Hepatic stellate cell (primary cell): ENCODE data around the gene RGL3.
"Not testable (repeated sequence)": the region's sequence is repeated elsewhere in the genome, so short reads cannot be mapped to it uniquely, and the experiment has no call there.

Experiments
- DNase-seq: peaks from one replicate; pipeline ENCODE4 v3.0.0; 2011; ENCODE audit warnings: low spot score

The RGL3 gene

DNA sequence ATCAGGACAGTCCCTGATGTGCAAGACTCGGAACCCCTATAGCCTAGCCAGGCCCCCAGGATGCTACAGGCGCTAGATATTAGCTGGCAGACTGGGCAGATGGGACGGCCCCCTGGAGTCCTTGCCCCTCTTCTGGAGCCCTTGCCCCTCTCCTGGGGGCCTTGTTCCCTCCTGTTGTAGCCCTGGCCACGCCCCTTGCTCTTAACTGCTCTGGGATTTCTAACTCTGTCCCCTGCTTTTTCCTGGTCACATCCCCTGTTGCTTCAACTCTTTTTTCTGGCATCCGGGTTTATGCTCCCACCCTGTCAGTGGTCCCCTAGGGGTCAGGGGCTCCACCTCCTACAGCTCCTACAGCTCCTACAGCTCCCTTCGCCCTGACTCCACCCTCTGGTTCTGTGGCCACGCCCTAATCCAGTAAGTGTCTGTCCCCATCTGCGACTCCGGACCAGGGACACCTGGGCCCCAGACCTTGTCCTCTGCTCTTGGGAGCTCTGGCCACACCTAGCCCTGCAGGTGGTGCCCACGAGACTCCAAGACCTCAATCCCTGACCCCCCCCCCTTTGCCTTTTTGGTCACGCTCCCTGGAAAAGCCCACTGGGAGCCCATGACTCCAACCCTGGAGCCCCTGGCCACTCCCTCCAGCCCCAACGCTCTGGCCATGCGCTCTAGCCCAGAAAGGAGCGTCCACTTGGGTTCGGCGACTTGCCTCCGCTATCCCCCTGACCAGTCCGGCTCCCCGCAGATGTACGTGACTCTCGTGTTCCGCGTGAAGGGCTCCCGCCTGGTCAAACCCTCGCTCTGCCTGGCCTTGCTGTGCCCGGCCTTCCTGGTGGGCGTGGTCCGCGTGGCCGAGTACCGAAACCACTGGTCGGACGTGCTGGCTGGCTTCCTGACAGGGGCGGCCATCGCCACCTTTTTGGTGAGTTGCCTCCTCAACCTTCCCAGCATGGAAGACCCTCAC is 57.1 kb downstream of the RGL3 start:
- DNase-seq: no peak

DNA sequence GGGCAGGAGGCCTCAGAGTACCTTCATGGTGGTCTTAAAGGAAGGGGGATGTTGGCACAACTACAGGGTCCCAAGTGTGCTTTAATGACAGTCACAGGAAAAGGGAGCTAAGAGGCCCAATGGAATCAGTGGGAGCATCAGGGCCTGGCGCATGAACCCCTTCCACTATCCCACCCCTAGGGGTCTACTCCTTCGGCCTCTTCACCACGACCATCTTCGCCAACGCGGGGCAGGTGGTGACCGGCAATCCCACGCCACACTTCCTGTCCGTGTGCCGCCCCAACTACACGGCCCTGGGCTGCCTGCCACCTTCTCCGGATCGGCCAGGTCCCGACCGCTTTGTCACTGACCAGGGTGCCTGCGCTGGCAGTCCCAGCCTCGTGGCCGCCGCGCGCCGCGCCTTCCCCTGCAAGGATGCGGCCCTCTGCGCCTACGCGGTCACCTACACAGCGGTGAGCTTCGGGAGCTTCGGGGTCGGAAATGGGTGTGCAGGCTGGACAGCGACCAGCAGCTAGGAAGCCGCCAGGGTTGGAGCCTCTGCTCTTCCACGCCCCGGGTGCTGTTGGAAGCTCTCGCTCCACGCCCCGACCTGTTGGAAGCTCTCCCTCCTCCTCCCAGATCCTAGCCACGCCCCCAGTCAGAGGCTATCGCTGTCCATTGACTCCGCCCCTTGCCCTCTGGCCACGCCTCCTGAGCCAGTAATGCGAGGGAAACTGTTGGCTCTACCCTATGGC is 57.9 kb downstream of the RGL3 start:
- no peak for DNase-seq

GRCh38 chr19:11359421-11359820 is 59.7 kb downstream of the RGL3 start:
- no peak for DNase-seq

DNA sequence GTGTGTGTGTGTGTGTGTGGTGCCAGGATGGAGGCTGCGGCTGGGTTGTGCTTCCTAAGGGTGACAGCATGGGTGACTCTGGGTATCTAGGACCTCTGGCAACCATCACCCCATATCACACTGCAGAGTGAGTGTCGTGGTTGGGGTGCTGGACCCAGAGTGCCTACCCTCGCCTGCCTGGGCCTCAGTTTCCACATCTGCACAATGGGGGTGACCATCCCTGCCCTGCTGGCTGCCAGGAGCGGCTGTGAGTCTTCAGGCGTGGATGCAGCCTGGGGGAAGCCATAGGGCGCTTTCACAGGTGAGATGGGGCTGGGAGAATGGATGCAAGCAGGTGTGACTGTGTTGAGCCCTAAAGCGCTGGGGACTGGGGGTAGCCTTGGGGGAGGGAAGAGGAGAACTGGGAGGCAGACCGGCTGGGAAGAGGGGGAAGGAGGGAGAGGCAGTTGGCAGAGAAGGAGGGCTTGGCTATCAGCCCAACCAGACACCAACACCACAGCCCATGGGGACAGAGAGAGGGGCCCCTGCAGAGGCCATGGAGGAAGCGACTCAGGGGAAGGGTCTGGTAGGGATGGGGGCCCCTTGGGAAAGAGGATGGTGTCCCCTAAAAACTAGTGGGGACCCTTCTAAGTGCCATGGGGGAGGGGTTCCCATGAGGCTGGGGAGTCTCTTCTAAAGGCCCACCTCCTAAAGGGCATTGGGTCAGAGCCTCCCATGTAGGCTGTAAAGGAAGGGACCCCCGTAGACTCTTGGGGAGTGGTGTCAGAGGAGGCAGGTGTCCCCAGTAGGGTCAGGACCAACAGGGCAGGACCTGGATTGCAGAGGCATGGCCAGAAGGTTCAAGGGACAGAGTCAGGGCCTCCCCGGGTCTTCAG is 62.2 kb downstream of the RGL3 start:
- DNase-seq: no peak

- no peak for DNase-seq
These were observed 63.1 kb downstream of the RGL3 start for GRCh38 chr19:11356074-11356397.

DNA sequence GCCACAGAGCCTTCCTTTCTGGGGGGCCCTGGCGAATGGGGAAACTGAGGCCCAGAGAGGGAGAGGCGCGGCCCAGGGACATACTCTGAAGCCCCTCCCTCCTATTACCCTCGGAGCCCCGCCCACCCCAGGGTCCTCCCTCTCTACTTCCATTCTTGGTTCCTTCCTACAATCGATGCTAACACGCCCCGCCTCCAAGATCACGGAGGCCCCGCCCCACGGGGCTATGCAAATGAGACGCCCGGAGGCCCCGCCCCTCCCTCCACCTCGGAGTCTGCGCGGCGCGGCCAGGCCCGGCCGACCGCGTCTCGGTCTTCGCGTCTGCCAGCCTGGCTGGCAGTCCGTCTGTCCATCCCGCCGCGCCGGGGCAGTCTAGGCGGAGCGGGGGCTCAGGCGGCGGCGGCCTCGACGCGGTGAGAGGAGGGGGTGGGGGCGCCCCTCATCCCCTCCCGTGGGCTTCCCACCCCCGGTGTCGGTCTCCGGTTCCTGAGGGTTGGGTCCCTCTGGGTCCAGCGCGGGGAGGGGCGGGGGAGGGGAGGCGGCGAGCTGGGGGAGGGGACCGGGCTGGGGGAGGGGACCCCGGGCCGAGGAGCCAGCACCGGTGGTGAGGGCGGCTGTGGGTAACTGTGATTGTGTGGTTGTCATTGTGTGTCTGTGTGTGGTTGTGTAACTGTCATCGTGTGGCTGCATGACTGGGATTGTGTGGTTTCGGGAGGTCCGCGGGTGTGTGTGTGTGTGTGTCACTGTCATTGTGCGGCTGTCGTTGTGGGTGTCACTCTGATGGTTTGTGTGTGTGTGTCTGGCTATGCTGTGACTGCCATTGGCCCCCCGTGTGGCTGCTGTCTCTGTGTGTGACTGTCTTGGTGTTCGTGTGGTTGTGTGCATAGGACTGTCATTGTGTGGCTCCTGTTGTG is 63.7 kb downstream of the RGL3 start, which contains the start of gene PLPPR2:
TSS of gene PLPPR2 (plus strand) at position 273 of the 914 bp plus-strand sequence. CDS start 2,242 bp downstream, outside the sequence.
- peak; percentile 95 for DNase-seq

GRCh38 chr19:11354102-11354501 is 65.0 kb downstream of the RGL3 start:
- not testable (repeated sequence) for DNase-seq

- DNase-seq: no peak
These were observed 69.9 kb downstream of the RGL3 start for GRCh38 chr19:11349171-11349570.

DNA sequence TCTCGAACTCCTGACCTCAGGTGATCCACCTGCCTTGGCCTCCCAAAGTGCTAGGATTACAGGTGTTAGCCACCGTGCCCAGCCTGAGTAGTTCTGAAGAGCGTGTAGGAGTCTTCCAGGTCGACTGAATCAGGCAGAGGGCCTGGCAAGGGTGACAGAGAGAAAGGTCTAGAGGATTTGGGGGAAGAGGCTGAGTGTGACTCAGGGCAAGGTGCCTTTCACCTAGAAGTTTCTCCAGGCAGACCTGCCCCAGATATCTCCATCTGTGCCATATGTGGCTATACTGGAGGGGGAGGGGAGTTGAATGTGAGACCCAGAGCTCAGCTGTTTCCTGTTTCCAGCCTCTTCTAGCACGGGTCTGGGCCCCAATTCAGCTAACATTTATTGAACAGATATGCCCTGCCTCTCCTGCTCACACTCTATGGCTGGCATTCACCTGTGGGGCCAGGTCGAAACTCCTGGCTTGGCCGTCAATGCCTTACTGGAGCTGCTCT is 71.5 kb downstream of the RGL3 start:
- DNase-seq: no peak

- DNase-seq: peak; percentile 99
These were observed 72.8 kb downstream of the RGL3 start, which contains the start of the genes CCDC159 and TMEM205 for GRCh38 chr19:11346104-11346940. CCDC159 (plus strand) TSS chr19:11346519; CDS start chr19:11346607, 88 bp downstream. TMEM205 (minus strand) TSS chr19:11346268; CDS start chr19:11345619, 649 bp downstream.

DNA sequence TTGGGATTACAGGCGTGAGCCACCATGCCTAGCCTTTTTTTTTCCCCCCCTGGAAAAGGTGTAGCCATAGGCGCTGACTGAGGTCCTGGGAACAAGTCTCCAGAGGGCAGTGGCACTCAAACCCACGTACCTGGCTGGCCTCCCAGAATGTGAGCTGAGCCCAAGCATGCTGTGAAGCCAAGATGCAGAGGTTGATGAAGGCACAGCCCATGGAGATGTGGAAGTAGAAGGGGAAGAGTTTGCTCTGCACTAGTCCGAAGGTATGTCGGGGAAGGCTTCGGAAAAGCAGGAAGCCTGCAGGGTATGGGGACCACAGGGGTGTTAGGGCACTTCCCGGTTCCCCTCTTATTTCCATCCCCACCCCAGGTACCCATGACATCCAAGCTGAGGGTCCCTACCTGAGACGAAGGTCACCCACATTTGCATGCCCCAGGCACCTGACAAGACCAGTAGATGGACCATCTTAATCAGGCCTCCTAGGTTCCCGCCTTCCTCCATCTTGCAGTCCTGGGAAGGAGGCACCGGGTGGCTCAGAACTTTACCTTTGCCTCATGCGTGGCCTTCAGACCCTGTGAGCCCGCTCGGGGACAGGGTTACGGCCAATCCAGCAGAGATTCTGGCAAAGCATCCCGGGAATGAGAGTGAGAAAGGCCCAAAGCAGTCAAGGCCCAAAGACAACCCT is 73.9 kb downstream of the RGL3 start:
- DNase-seq: no peak
